A549 (cell line): ENCODE measurements around the gene SAMD8. TPM values are rescaled to one million over a fixed set of nuclear protein-coding genes. Genes with fewer than 3 reads are reported as not detected.
"Not testable (repeated sequence)": the region's sequence is repeated elsewhere in the genome, so short reads cannot be mapped to it uniquely, and the experiment has no call there.

Source experiments
- ATAC-seq, 2 experiments: fragments of 200-7000 bp in 1 of 2; fragments of >200 bp in 1 of 2; cut with Nextera tagmentation in 1 of 2; cut with Tn5 transposase in 1 of 2; 3 replicates each; pipeline versions ENCODE4 v1.8.0 to v1.9.1; 2018 to 2020; ENCODE audit warnings: mild to moderate bottlenecking in 1 of 2, moderate library complexity in 1 of 2
- CTCF ChIA-PET: fragments of 300-600 bp; sonication (Branson Sonifier 250); formaldehyde crosslinking; extraction: SDS; loops from one replicate; lab custom pipeline; 2021; ENCODE audit warnings: antibody characterized with exemption, inconsistent platforms; lab: Yijun Ruan, JAX
- POLR2A ChIA-PET: fragments of 350-600 bp; formaldehyde crosslinking; extraction: SDS; loops from one replicate; lab custom pipeline; 2021; ENCODE audit warnings: antibody characterized with exemption, inconsistent platforms; lab: Yijun Ruan, JAX
- DNase-seq, 2 experiments: peaks; one replicate each; pipeline versions ENCODE4 v3.0.0 to v3.0.0-alpha.2; 2011 to 2016; ENCODE audit warnings: low read depth in 1 of 2, low spot score in 1 of 2
- FAIRE-seq: peaks from 2 replicates; lab custom pipeline; 2011; peaks lifted over from hg19 to GRCh38; lab: Jason Lieb, UNC
- H3K27ac ChIP-seq, 2 experiments: fragments of >200 bp; sonication (Bioruptor Twin); formaldehyde crosslinking; 3 replicates each; pipeline ENCODE4 v1.5.1; 2016 to 2017
- H3K4me1 ChIP-seq: fragments of >200 bp; sonication (Bioruptor Twin); formaldehyde crosslinking; 3 replicates; pipeline ENCODE4 v1.6.1; 2016
- H3K4me2 ChIP-seq: fragments of >200 bp; sonication (Bioruptor Twin); formaldehyde crosslinking; 3 replicates; pipeline ENCODE4 v1.6.1; 2016
- H3K4me3 ChIP-seq: fragments of >200 bp; sonication (Bioruptor Twin); formaldehyde crosslinking; 3 replicates; pipeline ENCODE4 v1.5.1; 2016
- H3K9me3 ChIP-seq: fragments of >200 bp; sonication (Bioruptor Twin); formaldehyde crosslinking; 3 replicates; pipeline ENCODE4 v1.6.1; 2016
- ATOH8 ChIP-seq: fragments of 250-450 bp; sonication (Bioruptor Pico); IDR thresholded peaks from 2 replicates; pipeline ENCODE4 v1.5.0; 2020; ENCODE audit warnings: low read depth, mild to moderate bottlenecking, moderate library complexity
- EHMT2 ChIP-seq: fragments of 200-600 bp; sonication (generic); IDR thresholded peaks from 2 replicates; pipeline ENCODE4 v1.6.1; 2016; ENCODE audit warnings: antibody characterized with exemption, low read depth, mild to moderate bottlenecking, moderate library complexity
- ESRRA ChIP-seq: fragments of 150-350 bp; IDR thresholded peaks from 2 replicates; pipeline ENCODE4 v1.6.1; 2014; ENCODE audit warnings: mild to moderate bottlenecking, low read length, borderline replicate concordance
- FOSL2 ChIP-seq, 2 experiments: fragments of 450-650 bp in 1 of 2; fragments of >200 bp in 1 of 2; sonication (Bioruptor Twin) in 1 of 2; formaldehyde crosslinking; IDR thresholded peaks; 2 replicates each; pipeline versions ENCODE4 v1.5.0 to v1.6.1; 2016 to 2020; ENCODE audit warnings: mild to moderate bottlenecking in 1 of 2, moderate library complexity in 1 of 2
- JUN ChIP-seq, 2 experiments: fragments of >200 bp; sonication (Bioruptor Twin); formaldehyde crosslinking; IDR thresholded peaks; 2 replicates in 1 of 2; 3 replicates in 1 of 2; pipeline ENCODE4 v1.6.1; 2016 to 2017
- MAFK ChIP-seq: fragments of 450-650 bp; IDR thresholded peaks from 2 replicates; pipeline ENCODE4 v1.6.1; 2014; ENCODE audit not compliant: partially characterized antibody
- SMC3 ChIP-seq: fragments of >200 bp; sonication (Bioruptor Twin); formaldehyde crosslinking; IDR thresholded peaks from 3 replicates; pipeline ENCODE4 v1.6.1; 2018; ENCODE audit warnings: inconsistent platforms
- ZNF302 ChIP-seq: fragments of 250-450 bp; sonication (Bioruptor Pico); IDR thresholded peaks from 2 replicates; pipeline ENCODE4 v1.9.0; 2021; ENCODE audit warnings: inconsistent platforms, mild to moderate bottlenecking, moderate library complexity
- ZSCAN20 ChIP-seq: fragments of 250-450 bp; sonication (Bioruptor Pico); IDR thresholded peaks from 2 replicates; pipeline ENCODE4 v1.8.0; 2022; ENCODE audit warnings: mild to moderate bottlenecking, moderate library complexity
- WGBS: methylation state at CpG from one replicate; pipeline ENCODE4 v1.1.6; 2017; ENCODE audit errors: missing lambda C conversion rate; 5-methylcytosine and 5-hydroxymethylcytosine counted together
- polyA plus RNA-seq, 4 experiments: library from polyadenylated mRNA; depleted of rRNA in 3 of 4; stranded (reverse); fragments of >200 nt; fragmentation: RNase III in 1 of 4; extraction: RNeasy Plus Mini Kit Qiagen cat#74134 plus additional on column Dnase treatment in 1 of 4; gene quantifications; 2 replicates in 3 of 4; 3 replicates in 1 of 4; pipeline ENCODE4 v1.2.3, GENCODE V29; 2011 to 2017
- TF ChIP-seq, protein P1 (sequence below): fragments of >200 bp; sonication (Bioruptor Twin); formaldehyde crosslinking; IDR thresholded peaks from 3 replicates; pipeline ENCODE4 v1.5.1; 2016
- TF ChIP-seq, protein P2 (sequence below): fragments of 150-350 bp; IDR thresholded peaks from 2 replicates; pipeline ENCODE4 v1.6.1; 2014; ENCODE audit warnings: low read depth, mild to moderate bottlenecking, low read length

The SAMD8 gene
- polyA plus RNA-seq, 2 of the 4 experiments (the other 2 are of a cell fraction) = 10.9 to 27.9 TPM

- ChIA-PET POLR2A (interaction anchor here (1.1 to 2.4 kb wide), 2 partner anchors 10 kb away, joined by 3 to 10 read pairs; partner anchors contain the start of gene VDAC2), CTCF (interaction anchor here (6.7 to 22.8 kb wide), 3 partner anchors 9 to 36 kb away, joined by 53 to 479 read pairs (median 80); partner anchors contain the start of gene COMTD1)
- Histone ChIP-seq H3K27ac (no peak overlapping the region), H3K4me1 (peaks cover 41% of the 10 kb centered on the region), H3K4me2 (no peak overlapping the region), H3K4me3 (no peak overlapping the region), H3K9me3 (no peaks in the 10 kb centered on the region)
- DNase-seq = no peak
- 91% methylated on average over 4 of the region's 4 CpGs for WGBS
- TF ChIP-seq SMC3 (no peak), EHMT2 (no peak), ESRRA (no peak), ZNF302 (CRISPR knock-in tag) (no peak), JUN (IDR thresholded peaks at IDR 0.05) (no peak), ATOH8 (no peak), ZSCAN20 (CRISPR knock-in tag) (no peak)
- TF ChIP-seq, protein P1, sequence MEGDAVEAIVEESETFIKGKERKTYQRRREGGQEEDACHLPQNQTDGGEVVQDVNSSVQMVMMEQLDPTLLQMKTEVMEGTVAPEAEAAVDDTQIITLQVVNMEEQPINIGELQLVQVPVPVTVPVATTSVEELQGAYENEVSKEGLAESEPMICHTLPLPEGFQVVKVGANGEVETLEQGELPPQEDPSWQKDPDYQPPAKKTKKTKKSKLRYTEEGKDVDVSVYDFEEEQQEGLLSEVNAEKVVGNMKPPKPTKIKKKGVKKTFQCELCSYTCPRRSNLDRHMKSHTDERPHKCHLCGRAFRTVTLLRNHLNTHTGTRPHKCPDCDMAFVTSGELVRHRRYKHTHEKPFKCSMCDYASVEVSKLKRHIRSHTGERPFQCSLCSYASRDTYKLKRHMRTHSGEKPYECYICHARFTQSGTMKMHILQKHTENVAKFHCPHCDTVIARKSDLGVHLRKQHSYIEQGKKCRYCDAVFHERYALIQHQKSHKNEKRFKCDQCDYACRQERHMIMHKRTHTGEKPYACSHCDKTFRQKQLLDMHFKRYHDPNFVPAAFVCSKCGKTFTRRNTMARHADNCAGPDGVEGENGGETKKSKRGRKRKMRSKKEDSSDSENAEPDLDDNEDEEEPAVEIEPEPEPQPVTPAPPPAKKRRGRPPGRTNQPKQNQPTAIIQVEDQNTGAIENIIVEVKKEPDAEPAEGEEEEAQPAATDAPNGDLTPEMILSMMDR = no peak
- FAIRE-seq = no peak
- ATAC-seq = no peak
These were observed 108.8 kb downstream of the SAMD8 start for GRCh38 chr10:75220274-75220673.

GRCh38 chr10:75221492-75221891 is 110.0 kb downstream of the SAMD8 start:
- ChIA-PET POLR2A (interaction anchor here (1.1 to 2.6 kb wide), 2 partner anchors 9 to 11 kb away, joined by 3 to 12 read pairs; partner anchors contain the start of gene VDAC2), CTCF (interaction anchor here (1.3 to 22.8 kb wide), 4 partner anchors 10 to 37 kb away, joined by 8 to 479 read pairs (median 37); partner anchors contain the start of genes COMTD1 and VDAC2)
- H3K4me2 ChIP-seq, H3K4me3 ChIP-seq, DNase-seq, FAIRE-seq, H3K9me3 ChIP-seq, ATAC-seq, H3K27ac ChIP-seq: not testable (repeated sequence)
- peaks cover 43% of the 10 kb centered on the region for H3K4me1 ChIP-seq
- 90% methylated on average over 8 of the region's 8 CpGs for WGBS

DNA sequence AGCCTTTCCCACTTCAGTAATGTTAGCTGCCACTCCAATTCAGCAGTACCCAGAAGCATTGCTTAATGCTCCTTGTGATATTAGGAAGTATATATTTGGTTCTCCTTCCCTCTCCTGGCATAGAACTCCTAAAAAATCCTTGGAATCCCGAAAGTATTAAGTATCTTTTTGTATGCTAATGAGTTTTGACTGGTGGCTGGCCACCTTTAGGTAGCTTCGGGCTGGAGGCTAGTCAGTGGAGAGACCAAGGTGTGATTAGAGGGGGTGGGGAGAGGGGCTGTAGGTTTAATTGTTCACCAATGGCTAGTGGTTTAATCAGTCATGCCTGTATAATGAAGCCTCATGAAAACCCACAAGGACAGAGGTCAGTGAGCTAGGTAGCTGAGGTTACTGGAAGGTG is 112.1 kb downstream of the SAMD8 start:
- FAIRE-seq = no peak
- WGBS = 80% methylated on average over 2 of the region's 2 CpGs
- CTCF ChIA-PET = interaction anchor here (1.1 to 22.8 kb wide), 4 partner anchors 12 to 39 kb away, joined by 3 to 479 read pairs (median 37); partner anchors contain the start of genes COMTD1 and VDAC2
- H3K9me3 ChIP-seq = no peaks in the 10 kb centered on the region
- peak overlapping the region; percentile 61; the same call in 1 of the 3 replicates for H3K4me2 ChIP-seq
- no peak; a peak in 1 of 6 replicates for ATAC-seq
- H3K4me3 ChIP-seq = no peak overlapping the region
- TF ChIP-seq, protein P1 = no peak
- TF ChIP-seq MAFK = no peak
- no peak for TF ChIP-seq FOSL2 (IDR thresholded peaks at IDR 0.05)
- TF ChIP-seq FOSL2 (CRISPR knock-in tag; IDR thresholded peaks at IDR 0.05) = no peak
- no peak for TF ChIP-seq EHMT2
- no peak for TF ChIP-seq ZNF302 (CRISPR knock-in tag)
- TF ChIP-seq, protein P2, sequence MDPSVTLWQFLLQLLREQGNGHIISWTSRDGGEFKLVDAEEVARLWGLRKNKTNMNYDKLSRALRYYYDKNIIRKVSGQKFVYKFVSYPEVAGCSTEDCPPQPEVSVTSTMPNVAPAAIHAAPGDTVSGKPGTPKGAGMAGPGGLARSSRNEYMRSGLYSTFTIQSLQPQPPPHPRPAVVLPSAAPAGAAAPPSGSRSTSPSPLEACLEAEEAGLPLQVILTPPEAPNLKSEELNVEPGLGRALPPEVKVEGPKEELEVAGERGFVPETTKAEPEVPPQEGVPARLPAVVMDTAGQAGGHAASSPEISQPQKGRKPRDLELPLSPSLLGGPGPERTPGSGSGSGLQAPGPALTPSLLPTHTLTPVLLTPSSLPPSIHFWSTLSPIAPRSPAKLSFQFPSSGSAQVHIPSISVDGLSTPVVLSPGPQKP = no peak
- no peak overlapping the region for H3K27ac ChIP-seq
- POLR2A ChIA-PET = interaction anchor here (2.6 kb wide), 1 partner anchor 13 kb away, joined by 12 read pairs; the partner anchor contains the start of gene VDAC2
- no peak for DNase-seq
- peaks cover 60% of the 10 kb centered on the region for H3K4me1 ChIP-seq
